Gastroesophageal sphincter (tissue), 4 donors: ENCODE measurements around the gene FSTL5. TPM values are rescaled to one million over a fixed set of nuclear protein-coding genes. Genes with fewer than 3 reads are reported as not detected.

Experiments
- ATAC-seq: fragments of 150-250 bp; one replicate; pipeline ENCODE4 v1.9.1; 2016; ENCODE audit warnings: mild to moderate bottlenecking, moderate library complexity
- H3K27ac ChIP-seq, 4 donors: fragments of 200-600 bp; sonication (generic) in 3 of 4; 1 replicate in 3 of 4; 2 replicates in 1 of 4; pipeline ENCODE4 v1.5.1; 2016 to 2019
- H3K27me3 ChIP-seq: fragments of 200-600 bp; sonication (generic); one replicate; pipeline ENCODE4 v1.5.1; 2019
- H3K36me3 ChIP-seq, 2 donors: fragments of 200-600 bp; sonication (generic); one replicate each; pipeline ENCODE4 v1.5.1; 2019; ENCODE audit warnings: control low read depth in 1 of 2
- H3K4me1 ChIP-seq, 3 donors: fragments of 200-600 bp; sonication (generic); 1 replicate in 2 of 3; 2 replicates in 1 of 3; pipeline ENCODE4 v1.5.1; 2016 to 2019; ENCODE audit warnings: control low read depth in 2 of 3
- H3K4me3 ChIP-seq, 2 donors: fragments of 200-600 bp; sonication (generic); one replicate each; pipeline ENCODE4 v1.5.1; 2019; ENCODE audit warnings: mild to moderate bottlenecking in 1 of 2, moderate library complexity in 1 of 2
- H3K9me3 ChIP-seq, 3 donors: fragments of 200-600 bp; sonication (generic); one replicate each; pipeline ENCODE4 v1.5.1; 2017 to 2019; ENCODE audit warnings: control low read depth in 2 of 3
- CTCF ChIP-seq, 4 experiments: fragments of 200-600 bp in 2 of 4; fragments of 450-650 bp in 2 of 4; sonication (generic) in 1 of 4; IDR thresholded peaks; one replicate each; pipeline ENCODE4 v1.5.1; 2017 to 2019; ENCODE audit warnings: antibody characterized with exemption in 4 of 4, mild to moderate bottlenecking in 2 of 4, moderate library complexity in 2 of 4
- EP300 ChIP-seq: sonication (generic); formaldehyde crosslinking; IDR thresholded peaks from one replicate; pipeline ENCODE4 v1.6.1; 2017; ENCODE audit warnings: antibody characterized with exemption, mild to moderate bottlenecking
- POLR2A ChIP-seq, 2 donors: fragments of 450-650 bp; IDR thresholded peaks; one replicate each; pipeline ENCODE4 v1.6.1; 2017; ENCODE audit warnings: antibody characterized with exemption in 2 of 2, mild to moderate bottlenecking in 2 of 2, moderate library complexity in 1 of 2
- POLR2AphosphoS5 ChIP-seq: sonication (generic); formaldehyde crosslinking; IDR thresholded peaks from one replicate; pipeline ENCODE4 v1.6.1; 2017; ENCODE audit warnings: antibody characterized with exemption
- WGBS, 2 donors: methylation state at CpG; one replicate each; pipeline ENCODE4 v1.1.5; 2018; ENCODE audit warnings: low coverage in 1 of 2; 5-methylcytosine and 5-hydroxymethylcytosine counted together
- total RNA-seq, 4 donors: library from RNA; depleted of rRNA; stranded (reverse); fragments of >200 nt; gene quantifications; one replicate each; pipeline ENCODE4 v1.1.0, GENCODE V29; 2016

FSTL5 gene
- total RNA-seq, 4 donors from 2014 or later, result 0.27 to 0.57 TPM; not detected in 2

- Histone ChIP-seq H3K9me3 (no peaks in the 10 kb centered on the region), H3K4me3 (no peak overlapping the region), H3K27me3 (no peaks in the 10 kb centered on the region), H3K27ac (no peak overlapping the region), H3K4me1 (no peaks in the 10 kb centered on the region), H3K36me3 (no peaks in the 10 kb centered on the region)
- WGBS, 2 donors, result 20 to 80% methylated on average over 1 of the region's 2 CpGs
- no peak for ATAC-seq
- TF ChIP-seq CTCF (IDR thresholded peaks at IDR 0.05), result no peak
- no peak for TF ChIP-seq EP300
- TF ChIP-seq POLR2AphosphoS5, result no peak
- TF ChIP-seq POLR2A (IDR thresholded peaks at IDR 0.05), result no peak
These were observed 145.9 kb downstream of the FSTL5 start for GRCh38 chr4:162017863-162018262.

- no peaks in the 10 kb centered on the region for H3K4me1 ChIP-seq
- H3K36me3 ChIP-seq, result no peaks in the 10 kb centered on the region
- TF ChIP-seq CTCF (IDR thresholded peaks at IDR 0.05) (no peak), POLR2A (IDR thresholded peaks at IDR 0.05) (no peak), POLR2AphosphoS5 (no peak), EP300 (no peak)
- H3K27ac ChIP-seq, result no peak overlapping the region
- WGBS, 2 donors, result 79 to 88% methylated on average over 2 of the region's 2 CpGs
- no peak for ATAC-seq
- H3K27me3 ChIP-seq, result no peaks in the 10 kb centered on the region
- no peak overlapping the region for H3K4me3 ChIP-seq
- H3K9me3 ChIP-seq, result no peaks in the 10 kb centered on the region
These were observed 146.8 kb downstream of the FSTL5 start for GRCh38 chr4:162016991-162017390.

GRCh38 chr4:162016219-162016618, 147.6 kb downstream of the FSTL5 start:
- Histone ChIP-seq H3K36me3 (no peaks in the 10 kb centered on the region), H3K4me1 (no peaks in the 10 kb centered on the region), H3K9me3 (no peaks in the 10 kb centered on the region), H3K4me3 (no peak overlapping the region), H3K27me3 (no peaks in the 10 kb centered on the region), H3K27ac (no peak overlapping the region)
- WGBS, 2 donors, result 0% methylated on average over 1 of the region's 1 CpG
- no peak for ATAC-seq
- TF ChIP-seq EP300 (no peak), POLR2AphosphoS5 (no peak), POLR2A (IDR thresholded peaks at IDR 0.05) (no peak), CTCF (IDR thresholded peaks at IDR 0.05) (no peak)

GRCh38 chr4:162015090-162015489, 148.7 kb downstream of the FSTL5 start:
- TF ChIP-seq POLR2AphosphoS5, result no peak
- TF ChIP-seq EP300, result no peak
- no peak for TF ChIP-seq POLR2A (IDR thresholded peaks at IDR 0.05)
- no peak for TF ChIP-seq CTCF (IDR thresholded peaks at IDR 0.05)
- Histone ChIP-seq H3K4me3 (no peak overlapping the region), H3K27me3 (no peaks in the 10 kb centered on the region), H3K4me1 (no peaks in the 10 kb centered on the region), H3K36me3 (no peaks in the 10 kb centered on the region), H3K27ac (no peak overlapping the region), H3K9me3 (no peaks in the 10 kb centered on the region)
- no peak for ATAC-seq
- WGBS, 2 donors, result 56 to 72% methylated on average over 3 of the region's 3 CpGs

GRCh38 chr4:162011089-162011488, 152.7 kb downstream of the FSTL5 start:
- TF ChIP-seq CTCF (IDR thresholded peaks at IDR 0.05), result no peak
- WGBS, 2 donors, result 53 to 56% methylated on average over 2 of the region's 2 CpGs
- Histone ChIP-seq H3K4me1 (no peaks in the 10 kb centered on the region), H3K36me3 (no peaks in the 10 kb centered on the region), H3K27ac (no peak overlapping the region), H3K9me3 (no peaks in the 10 kb centered on the region), H3K4me3 (no peak overlapping the region), H3K27me3 (no peaks in the 10 kb centered on the region)
- no peak for ATAC-seq
